Measurements from ENCODE around the gene DAB1.

DAB1 gene

GRCh38 chr1:57058652-57059501 lies 365.0 kb downstream of the DAB1 start:
- no peak for DNase-seq (ENCODE audit: low spot score)
- TF ChIP-seq, protein P1, sequence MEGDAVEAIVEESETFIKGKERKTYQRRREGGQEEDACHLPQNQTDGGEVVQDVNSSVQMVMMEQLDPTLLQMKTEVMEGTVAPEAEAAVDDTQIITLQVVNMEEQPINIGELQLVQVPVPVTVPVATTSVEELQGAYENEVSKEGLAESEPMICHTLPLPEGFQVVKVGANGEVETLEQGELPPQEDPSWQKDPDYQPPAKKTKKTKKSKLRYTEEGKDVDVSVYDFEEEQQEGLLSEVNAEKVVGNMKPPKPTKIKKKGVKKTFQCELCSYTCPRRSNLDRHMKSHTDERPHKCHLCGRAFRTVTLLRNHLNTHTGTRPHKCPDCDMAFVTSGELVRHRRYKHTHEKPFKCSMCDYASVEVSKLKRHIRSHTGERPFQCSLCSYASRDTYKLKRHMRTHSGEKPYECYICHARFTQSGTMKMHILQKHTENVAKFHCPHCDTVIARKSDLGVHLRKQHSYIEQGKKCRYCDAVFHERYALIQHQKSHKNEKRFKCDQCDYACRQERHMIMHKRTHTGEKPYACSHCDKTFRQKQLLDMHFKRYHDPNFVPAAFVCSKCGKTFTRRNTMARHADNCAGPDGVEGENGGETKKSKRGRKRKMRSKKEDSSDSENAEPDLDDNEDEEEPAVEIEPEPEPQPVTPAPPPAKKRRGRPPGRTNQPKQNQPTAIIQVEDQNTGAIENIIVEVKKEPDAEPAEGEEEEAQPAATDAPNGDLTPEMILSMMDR (IDR thresholded peaks at IDR 0.05; ENCODE audit: extremely low read depth, insufficient read depth, missing control alignments), result no peak
- in situ Hi-C loops (cut with MboI; ENCODE audit: low pct_unique_long_range_greater_than_20kb, low sequenced_read_pairs, unreplicated experiment), result no loop called here

DNA sequence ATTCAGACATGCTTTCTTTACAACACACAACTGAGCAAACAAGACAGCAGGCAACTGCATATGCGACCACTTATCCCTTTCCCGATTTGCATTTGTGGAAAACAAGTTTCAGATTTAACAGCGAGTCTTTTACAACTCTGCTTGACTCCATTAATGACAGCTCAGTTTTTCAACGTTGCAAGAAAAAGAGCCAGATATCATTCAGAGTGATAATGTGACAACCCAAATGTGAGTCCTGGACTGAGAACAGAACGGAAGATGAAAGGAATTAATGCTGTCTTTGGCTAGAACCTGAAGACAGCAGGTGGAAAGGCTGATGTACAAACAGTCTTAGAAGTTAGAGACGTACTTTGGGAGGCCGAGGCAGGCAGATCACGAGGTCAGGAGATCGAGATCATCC lies 375.0 kb downstream of the DAB1 start:
- TF ChIP-seq, protein P1 (IDR thresholded peaks at IDR 0.05; ENCODE audit: extremely low read depth, insufficient read depth, missing control alignments), result no peak
- no peak for DNase-seq (ENCODE audit: low spot score)
- in situ Hi-C loops (cut with MboI; ENCODE audit: low pct_unique_long_range_greater_than_20kb, low sequenced_read_pairs, unreplicated experiment), result no loop called here

- no peak for DNase-seq (ENCODE audit: low spot score)
- in situ Hi-C loops (cut with MboI; ENCODE audit: low pct_unique_long_range_greater_than_20kb, low sequenced_read_pairs, unreplicated experiment), result no loop called here
- TF ChIP-seq, protein P1 (IDR thresholded peaks at IDR 0.05; ENCODE audit: extremely low read depth, insufficient read depth, missing control alignments), result no peak
Observed at GRCh38 chr1:57046462-57046861, 377.4 kb downstream of the DAB1 start.

DNA sequence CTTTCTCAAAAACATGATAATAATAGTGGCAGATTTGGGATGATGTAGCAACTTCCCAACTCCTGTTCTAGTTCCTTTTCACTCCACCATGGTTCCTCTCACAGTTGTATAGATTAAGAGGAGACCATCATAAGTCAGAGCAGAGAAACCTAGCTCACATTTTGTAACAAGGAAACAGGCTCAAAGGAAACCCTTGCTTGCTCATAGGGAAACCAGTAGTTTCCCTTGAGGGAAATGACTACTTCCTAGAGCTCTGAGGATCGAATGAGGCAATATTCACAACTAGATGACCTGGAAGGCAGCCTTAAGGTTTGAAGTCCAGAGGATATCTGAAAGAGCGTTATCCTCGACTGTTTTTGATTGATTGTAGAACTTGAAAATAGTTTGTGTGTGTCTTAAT lies 382.0 kb downstream of the DAB1 start:
- in situ Hi-C loops (cut with MboI; ENCODE audit: low pct_unique_long_range_greater_than_20kb, low sequenced_read_pairs, unreplicated experiment), result no loop called here
- TF ChIP-seq, protein P1 (IDR thresholded peaks at IDR 0.05; ENCODE audit: extremely low read depth, insufficient read depth, missing control alignments), result no peak
- DNase-seq (ENCODE audit: low spot score), result no peak

DNA sequence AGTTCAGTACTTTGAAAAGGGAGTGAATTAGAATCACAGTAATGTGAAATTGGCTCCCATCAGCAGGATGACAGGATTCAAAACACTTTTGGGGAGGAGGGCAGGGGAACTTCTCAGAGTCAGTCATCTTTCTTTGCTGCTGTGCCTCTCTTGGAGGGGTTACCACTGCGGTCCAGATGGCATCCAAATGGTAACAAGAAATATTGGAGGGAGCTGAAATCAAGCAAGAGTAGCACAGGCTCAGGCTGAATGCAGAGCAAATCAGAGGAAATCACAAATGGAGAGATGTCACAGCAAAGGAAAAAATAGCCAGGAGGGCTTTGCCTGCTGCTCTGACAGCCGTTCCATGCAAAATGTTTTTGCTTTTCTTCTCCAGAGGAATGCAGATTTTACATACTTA lies 383.0 kb downstream of the DAB1 start:
- TF ChIP-seq, protein P1 (IDR thresholded peaks at IDR 0.05; ENCODE audit: extremely low read depth, insufficient read depth, missing control alignments), result no peak
- DNase-seq (ENCODE audit: low spot score), result no peak
- in situ Hi-C loops (cut with MboI; ENCODE audit: low pct_unique_long_range_greater_than_20kb, low sequenced_read_pairs, unreplicated experiment), result no loop called here

DNA sequence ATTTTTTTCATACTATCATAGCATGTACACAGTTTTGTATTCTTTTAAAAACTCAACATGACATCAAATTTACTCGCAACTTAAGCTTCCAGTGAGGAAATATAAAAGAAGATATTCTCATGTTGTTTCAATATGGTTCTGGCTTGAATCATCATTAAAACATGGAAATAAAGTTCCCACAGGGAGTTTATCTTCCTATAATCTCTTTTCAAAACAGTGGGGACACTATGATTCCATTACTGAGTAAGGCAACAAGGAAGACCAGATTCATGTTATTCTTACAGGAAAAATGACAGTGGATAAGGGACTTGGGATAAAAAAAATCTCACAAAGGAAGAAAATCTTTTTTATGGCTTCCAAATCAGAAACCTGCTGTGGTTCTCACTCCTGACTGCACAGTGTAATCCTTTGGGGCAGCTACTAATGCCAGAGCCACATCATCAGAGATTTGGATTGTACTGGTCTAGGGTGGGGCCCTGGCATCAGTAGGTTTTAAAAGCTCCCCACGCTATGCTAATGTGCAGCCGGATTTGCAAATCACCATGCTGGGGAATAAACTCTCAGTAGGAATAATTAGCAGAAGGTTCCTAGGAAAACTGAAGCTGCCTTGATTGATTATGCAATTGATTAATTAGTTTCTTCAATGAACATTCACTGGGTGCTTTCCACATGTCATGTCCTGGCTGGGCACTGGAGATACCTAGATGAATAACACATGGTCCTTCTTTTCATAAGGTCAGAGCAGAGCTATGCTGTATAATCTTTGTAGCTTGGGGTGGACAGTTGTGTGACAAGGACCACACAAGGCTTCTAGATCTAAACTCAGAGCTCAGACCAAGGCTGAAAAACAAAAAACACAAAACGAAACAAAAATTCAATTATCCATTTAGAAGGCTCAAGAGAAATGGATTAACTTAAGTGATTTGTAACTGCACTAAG lies 386.9 kb downstream of the DAB1 start:
- TF ChIP-seq, protein P1 (IDR thresholded peaks at IDR 0.05; ENCODE audit: extremely low read depth, insufficient read depth, missing control alignments), result no peak
- no peak for DNase-seq (ENCODE audit: low spot score)
- in situ Hi-C loops (cut with MboI; ENCODE audit: low pct_unique_long_range_greater_than_20kb, low sequenced_read_pairs, unreplicated experiment), result no loop called here

All from GM13977 (cell line).